GM04504 (cell line): Measurements from ENCODE around the gene MCCC1.
A peak's percentile ranks its signal among the peaks of the same experiment; 100 is the strongest.

Source experiments
- DNase-seq: peaks from one replicate; pipeline ENCODE4 v3.0.0-alpha.2; 2012; ENCODE audit warnings: low read depth

MCCC1 gene

GRCh38 chr3:182981038-182981380 lies 118.3 kb downstream of the MCCC1 start:
- DNase-seq, result no peak

GRCh38 chr3:182980204-182981037 lies 118.9 kb downstream of the MCCC1 start, which contains the start of gene DCUN1D1:
Gene DCUN1D1, minus strand, starts transcription at chr3:182980538. Its CDS starts 49 bp downstream, at chr3:182980489.
- peak; percentile 63 for DNase-seq

GRCh38 chr3:182979674-182980191 lies 119.6 kb downstream of the MCCC1 start:
- no peak for DNase-seq

GRCh38 chr3:182979103-182979673 lies 120.1 kb downstream of the MCCC1 start:
- no peak for DNase-seq

- no peak for DNase-seq
Observed at GRCh38 chr3:182978387-182978786, 120.9 kb downstream of the MCCC1 start.

- no peak for DNase-seq
Observed at GRCh38 chr3:182973047-182973446, 126.2 kb downstream of the MCCC1 start.

- no peak for DNase-seq
Observed at GRCh38 chr3:182972387-182972786, 126.9 kb downstream of the MCCC1 start.

- no peak for DNase-seq
Observed at GRCh38 chr3:182971637-182972036, 127.7 kb downstream of the MCCC1 start.

- DNase-seq, result no peak
Observed at GRCh38 chr3:182970811-182971418, 128.4 kb downstream of the MCCC1 start.

GRCh38 chr3:182969853-182970252 lies 129.4 kb downstream of the MCCC1 start:
- no peak for DNase-seq

- peak; percentile 38 for DNase-seq
Observed at GRCh38 chr3:182969277-182969676, 130.0 kb downstream of the MCCC1 start.

GRCh38 chr3:182967218-182968204 lies 131.8 kb downstream of the MCCC1 start:
- DNase-seq, result no peak

GRCh38 chr3:182965861-182966366 lies 133.4 kb downstream of the MCCC1 start:
- DNase-seq, result no peak
